Measurements from ENCODE around the gene EIF3D. TPM values are rescaled to one million over a fixed set of nuclear protein-coding genes. Genes with fewer than 3 reads are reported as not detected.

Gene EIF3D
- total RNA-seq, 1 experiment from 2014 or later = 351 TPM

DNA sequence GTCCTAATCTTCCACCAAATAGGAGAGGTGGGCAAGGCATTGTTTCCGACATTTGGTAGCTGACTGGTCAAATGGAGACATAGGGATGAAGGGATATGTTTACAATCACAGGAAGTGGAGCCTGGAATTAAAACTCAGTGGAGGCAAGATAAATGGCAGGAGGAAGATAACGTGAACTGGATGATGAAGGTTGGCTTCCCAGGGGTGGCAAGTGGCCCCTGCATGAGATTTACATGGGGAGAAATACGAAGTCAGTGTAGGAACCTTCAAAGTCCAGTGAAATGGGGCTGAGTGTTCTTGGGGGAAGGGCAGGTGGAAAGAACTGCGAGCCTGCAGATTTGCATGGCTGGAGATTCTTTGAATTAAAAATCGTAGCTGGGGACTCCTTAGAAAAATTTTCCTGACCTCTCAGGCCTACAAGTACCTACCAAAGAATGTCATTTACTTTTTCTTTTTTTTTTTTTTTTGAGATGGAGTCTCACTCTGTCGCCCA, 21.4 kb downstream of the EIF3D start:
- peaks cover 15% of the 10 kb centered on the region for H3K4me1 ChIP-seq (replicated peaks)
- H3K27me3 ChIP-seq (replicated peaks) = no peaks in the 10 kb centered on the region
- H3K27ac ChIP-seq = no peak overlapping the region
- no peak overlapping the region for H3K4me3 ChIP-seq
- peaks cover 29% of the 10 kb centered on the region for H3K36me3 ChIP-seq
- DNase-seq (ENCODE audit: low read depth in 1 of 2, low spot score in 2 of 2) = no peak
- peaks cover 9% of the 10 kb centered on the region for H3K9me3 ChIP-seq (replicated peaks)

DNA sequence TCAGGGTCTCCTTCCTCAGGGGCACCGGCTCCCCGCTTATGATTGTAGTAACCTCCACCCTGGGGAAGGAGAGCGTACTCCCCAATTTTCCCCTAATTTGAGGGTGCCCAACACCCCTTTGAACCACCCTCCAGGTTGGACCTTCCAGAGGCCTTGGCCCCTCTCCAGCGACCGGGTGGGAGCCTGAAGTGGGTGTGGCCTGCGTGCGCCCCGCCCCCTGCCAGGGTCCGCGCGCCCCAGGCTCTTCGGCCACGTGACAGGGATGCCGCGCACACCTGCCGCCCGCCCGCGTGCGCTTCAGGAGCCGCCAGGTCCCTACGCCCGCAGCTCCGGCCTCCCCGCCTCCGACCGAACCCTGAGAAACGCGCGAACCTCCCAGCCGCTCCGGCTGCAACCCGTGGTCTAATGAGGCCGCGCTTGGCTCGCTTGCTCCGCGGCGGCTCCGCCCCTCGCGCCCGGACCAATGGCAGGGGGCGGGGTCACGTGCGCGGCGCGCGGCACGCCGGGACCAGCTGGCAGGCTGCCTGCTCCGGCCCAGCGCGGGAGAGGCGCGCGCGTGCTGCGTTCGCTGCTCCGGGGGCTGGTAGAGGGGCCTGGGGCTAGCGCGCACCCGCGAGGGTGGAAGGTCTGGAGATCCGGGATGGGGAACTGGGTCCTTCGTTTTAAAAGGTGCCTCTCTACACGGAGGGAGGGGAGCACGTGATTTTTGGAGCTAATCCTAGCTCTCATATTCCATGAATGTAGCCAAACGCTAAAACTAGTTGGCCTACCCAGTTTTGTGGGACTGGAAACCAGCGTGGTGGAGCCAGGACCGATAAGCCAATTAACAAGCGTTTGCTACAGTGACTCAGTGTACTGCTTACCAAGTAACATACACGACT, 22.1 kb downstream of the EIF3D start, which contains the start of gene FOXRED2:
Gene FOXRED2 (minus strand): TSS at position 404 of the 881 bp plus-strand sequence. CDS start 618 bp downstream, outside the sequence.
- no peaks in the 10 kb centered on the region for H3K27me3 ChIP-seq (replicated peaks)
- peak within 1 kb of the TSS; percentile 46 for H3K4me3 ChIP-seq
- peaks cover 22% of the 10 kb centered on the region for H3K36me3 ChIP-seq
- H3K4me1 ChIP-seq (replicated peaks) = peaks cover 15% of the 10 kb centered on the region
- peaks cover 9% of the 10 kb centered on the region for H3K9me3 ChIP-seq (replicated peaks)
- DNase-seq (ENCODE audit: low read depth in 1 of 2, low spot score in 2 of 2) = peak; percentile 79 to 82
- H3K27ac ChIP-seq = no peak within 1 kb of the TSS

DNA sequence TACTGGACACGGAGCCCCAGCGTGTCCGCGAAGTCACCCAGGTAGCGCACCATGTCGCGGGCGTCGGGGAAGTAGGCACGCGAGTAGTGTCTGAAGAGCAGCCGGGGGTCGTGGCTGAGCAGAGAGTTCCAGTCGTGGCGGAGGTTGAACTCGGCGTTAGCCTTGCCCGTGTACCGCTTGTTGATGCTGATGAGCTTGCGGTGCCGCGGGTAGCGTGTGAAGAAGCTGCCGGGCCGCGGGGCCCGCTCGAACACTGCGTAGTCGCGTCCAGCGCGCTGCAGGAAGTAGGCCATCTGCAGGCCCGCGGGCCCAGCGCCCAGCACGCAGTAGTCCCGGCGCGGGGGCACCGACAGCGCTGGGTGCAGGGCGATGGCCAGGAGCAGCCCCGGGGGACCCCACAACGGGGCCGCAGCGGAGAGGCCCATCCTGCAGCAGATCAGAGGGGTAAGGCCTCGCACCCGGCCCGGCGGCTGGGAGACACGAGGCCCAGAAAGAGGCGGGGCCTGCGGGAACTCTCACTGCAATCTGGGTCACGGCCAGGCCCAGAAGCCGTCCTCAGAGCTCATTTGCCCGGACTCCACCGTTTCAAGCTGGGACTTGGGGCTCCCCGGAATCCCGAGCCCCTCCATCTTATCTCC, 22.8 kb downstream of the EIF3D start:
- Histone ChIP-seq H3K36me3 (peaks cover 14% of the 10 kb centered on the region), H3K4me3 (peak overlapping the region; percentile 46), H3K27ac (no peak overlapping the region), H3K4me1 (replicated peaks) (peaks cover 15% of the 10 kb centered on the region), H3K9me3 (replicated peaks) (peaks cover 9% of the 10 kb centered on the region), H3K27me3 (replicated peaks) (no peaks in the 10 kb centered on the region)
- no peak for DNase-seq (ENCODE audit: low read depth in 1 of 2, low spot score in 2 of 2)

DNA sequence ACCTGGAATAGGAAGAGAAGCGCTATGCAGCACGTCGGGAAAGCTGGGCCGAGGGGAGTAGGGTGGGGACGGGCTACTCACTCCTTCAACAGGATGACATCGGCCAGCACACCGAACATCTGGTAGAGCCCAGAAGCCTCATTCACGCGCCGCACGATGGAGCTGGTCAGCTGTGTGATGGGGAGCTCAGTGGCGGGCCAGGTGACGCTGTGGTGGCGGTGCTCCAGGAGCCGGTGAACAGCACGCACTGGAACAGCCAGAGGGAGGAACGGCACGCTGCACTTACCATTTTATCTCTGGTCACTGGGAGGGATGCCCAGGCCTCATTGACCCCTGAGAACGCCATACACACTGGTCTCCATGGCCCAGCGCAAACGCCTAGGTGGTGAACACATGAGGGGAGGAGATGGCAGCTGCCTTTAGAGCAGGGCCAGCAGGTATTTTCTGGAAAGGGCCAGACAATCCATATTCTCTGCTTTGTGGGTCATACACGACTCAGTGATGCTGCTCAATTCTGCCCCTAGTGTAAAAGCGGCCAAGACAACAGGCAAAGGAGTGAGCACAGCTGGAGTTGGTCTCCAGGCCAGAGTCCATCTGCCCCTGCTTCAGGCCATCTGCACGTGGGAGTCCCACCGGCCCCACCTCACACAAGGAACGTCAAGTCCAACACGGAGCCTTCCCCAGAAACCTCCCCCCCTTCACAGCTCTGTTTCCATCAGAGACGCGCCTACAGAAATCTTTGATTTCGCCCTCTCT, 30.9 kb downstream of the EIF3D start:
- no peak overlapping the region for H3K27ac ChIP-seq
- H3K4me3 ChIP-seq = no peak overlapping the region
- no peak for DNase-seq (ENCODE audit: low read depth in 1 of 2, low spot score in 2 of 2)
- H3K27me3 ChIP-seq (replicated peaks) = no peaks in the 10 kb centered on the region
- H3K4me1 ChIP-seq (replicated peaks) = no peaks in the 10 kb centered on the region
- no peaks in the 10 kb centered on the region; the same call in 1 of the 2 replicates for H3K9me3 ChIP-seq (replicated peaks)
- peaks cover 4% of the 10 kb centered on the region; the same call in 1 of the 2 replicates for H3K36me3 ChIP-seq

DNA sequence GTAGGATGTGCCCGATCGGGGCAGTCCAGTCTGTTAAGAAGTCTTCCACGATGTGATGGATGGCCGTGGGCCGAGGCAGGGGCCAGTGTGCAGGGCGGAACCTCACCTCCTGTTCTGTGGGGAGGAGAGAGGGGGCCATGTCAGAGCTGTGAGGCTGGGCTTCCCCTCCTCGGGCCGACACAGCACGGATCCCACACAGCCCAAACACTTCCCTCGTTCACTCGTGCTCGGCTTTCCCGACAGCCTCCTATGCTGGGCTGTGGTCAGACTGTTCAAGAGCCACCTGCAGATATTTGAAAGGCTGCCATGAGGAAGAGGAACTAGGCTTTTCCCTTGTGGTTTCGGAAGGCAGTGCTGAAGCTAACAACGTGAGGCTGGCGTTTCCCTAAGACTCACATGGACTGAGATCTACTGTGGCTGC, 35.3 kb downstream of the EIF3D start:
- no peak overlapping the region for H3K4me3 ChIP-seq
- H3K36me3 ChIP-seq = peaks cover 11% of the 10 kb centered on the region
- no peak overlapping the region for H3K27ac ChIP-seq
- no peaks in the 10 kb centered on the region for H3K27me3 ChIP-seq (replicated peaks)
- no peak for DNase-seq (ENCODE audit: low read depth in 1 of 2, low spot score in 2 of 2)
- 0 out of 2 replicates have a peak, but pooled peaks cover 3% of the 10 kb centered on the region for H3K4me1 ChIP-seq (replicated peaks)
- no peaks in the 10 kb centered on the region; the same call in 1 of the 2 replicates for H3K9me3 ChIP-seq (replicated peaks)

DNA sequence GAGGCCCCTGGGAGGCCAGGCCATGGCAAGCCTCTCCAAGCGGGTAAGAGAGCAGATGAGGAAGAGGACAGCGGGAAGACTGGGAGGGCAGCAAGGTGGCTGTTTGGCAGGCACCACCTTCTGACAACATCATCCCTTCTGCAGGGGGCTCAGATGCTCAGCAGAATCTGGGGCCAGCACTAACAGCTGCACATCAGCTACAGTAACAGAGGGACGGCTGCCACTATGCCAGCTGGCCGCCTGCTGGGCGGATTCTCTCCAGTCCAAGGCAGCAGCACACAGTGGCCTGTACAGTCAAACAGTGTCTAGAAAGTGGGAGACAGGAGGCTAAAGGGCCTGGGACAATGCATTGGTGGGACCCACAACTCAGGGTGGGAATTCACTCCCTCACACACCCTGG, 36.9 kb downstream of the EIF3D start:
- Histone ChIP-seq H3K9me3 (replicated peaks) (no peaks in the 10 kb centered on the region; the same call in 1 of the 2 replicates), H3K4me1 (replicated peaks) (0 out of 2 replicates have a peak, but pooled peaks cover 3% of the 10 kb centered on the region), H3K4me3 (no peak overlapping the region), H3K27ac (no peak overlapping the region), H3K36me3 (peaks cover 11% of the 10 kb centered on the region), H3K27me3 (replicated peaks) (no peaks in the 10 kb centered on the region)
- no peak for DNase-seq (ENCODE audit: low read depth in 1 of 2, low spot score in 2 of 2)

DNA sequence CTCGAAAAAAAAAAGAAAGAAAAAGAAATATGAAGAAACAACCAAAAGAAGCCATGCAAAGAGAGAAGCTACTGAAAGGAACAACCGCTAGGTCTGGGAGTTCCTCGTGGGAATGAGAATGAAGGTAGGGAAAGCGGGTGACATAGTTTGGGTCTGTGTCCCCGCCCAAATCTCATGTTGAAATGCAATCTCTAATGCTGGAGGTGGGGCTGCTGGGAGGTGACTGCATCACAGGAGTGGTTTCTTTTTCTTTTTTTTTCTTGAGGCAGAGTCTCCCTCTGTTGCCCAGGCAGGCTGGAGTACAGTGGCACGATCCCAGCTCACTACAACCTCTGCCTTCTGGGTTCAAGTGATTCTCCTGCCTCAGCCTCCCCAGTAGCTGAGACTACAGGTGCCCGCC, 37.8 kb downstream of the EIF3D start:
- H3K36me3 ChIP-seq = peaks cover 11% of the 10 kb centered on the region
- H3K9me3 ChIP-seq (replicated peaks) = no peaks in the 10 kb centered on the region; the same call in 1 of the 2 replicates
- H3K4me3 ChIP-seq = no peak overlapping the region
- no peak overlapping the region for H3K27ac ChIP-seq
- DNase-seq (ENCODE audit: low read depth in 1 of 2, low spot score in 2 of 2) = no peak
- no peaks in the 10 kb centered on the region for H3K27me3 ChIP-seq (replicated peaks)
- H3K4me1 ChIP-seq (replicated peaks) = 0 out of 2 replicates have a peak, but pooled peaks cover 3% of the 10 kb centered on the region

DNA sequence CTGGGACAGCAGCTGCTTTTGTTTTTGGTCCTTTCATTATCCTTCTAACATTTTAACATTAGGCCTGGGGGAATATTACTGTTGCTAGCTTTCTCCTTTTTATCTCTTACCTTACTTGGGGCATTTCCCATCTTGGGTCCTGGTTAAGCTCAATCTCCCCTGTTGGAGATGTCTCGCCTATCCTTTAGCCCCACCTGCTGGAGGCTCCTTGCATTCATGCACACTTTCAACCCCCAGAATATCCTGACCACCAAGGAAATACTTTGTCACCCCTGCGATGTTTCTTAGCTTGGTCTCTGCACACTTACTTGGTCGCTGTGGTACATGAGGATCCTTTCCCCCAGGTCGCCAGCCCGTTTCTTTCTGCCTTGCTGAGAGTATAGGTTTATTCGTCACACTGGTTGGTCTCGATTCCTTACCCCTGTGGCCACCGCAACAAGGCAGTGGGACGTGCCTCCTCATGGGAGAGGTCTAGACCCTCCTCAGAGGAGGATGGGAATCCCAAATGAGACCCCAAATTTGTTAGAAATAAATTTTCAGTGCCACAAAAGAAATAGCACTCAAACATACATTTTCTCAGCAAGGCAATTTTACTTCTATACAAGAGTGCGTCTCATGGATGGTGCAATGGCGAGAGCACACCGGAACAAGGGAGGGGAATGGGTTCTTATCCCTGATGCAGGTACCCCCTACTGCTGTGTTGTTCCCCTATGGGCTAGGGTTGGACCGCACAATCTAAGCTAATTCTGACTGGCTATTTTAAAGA, 42.2 kb downstream of the EIF3D start:
- DNase-seq (ENCODE audit: low read depth in 1 of 2, low spot score in 2 of 2) = peak; percentile 60 to 80
- no peaks in the 10 kb centered on the region for H3K27me3 ChIP-seq (replicated peaks)
- H3K27ac ChIP-seq = no peak overlapping the region
- H3K9me3 ChIP-seq (replicated peaks) = no peaks in the 10 kb centered on the region; the same call in 1 of the 2 replicates
- H3K4me1 ChIP-seq (replicated peaks) = peaks cover 5% of the 10 kb centered on the region
- no peak overlapping the region for H3K4me3 ChIP-seq
- peaks cover 6% of the 10 kb centered on the region for H3K36me3 ChIP-seq

DNA sequence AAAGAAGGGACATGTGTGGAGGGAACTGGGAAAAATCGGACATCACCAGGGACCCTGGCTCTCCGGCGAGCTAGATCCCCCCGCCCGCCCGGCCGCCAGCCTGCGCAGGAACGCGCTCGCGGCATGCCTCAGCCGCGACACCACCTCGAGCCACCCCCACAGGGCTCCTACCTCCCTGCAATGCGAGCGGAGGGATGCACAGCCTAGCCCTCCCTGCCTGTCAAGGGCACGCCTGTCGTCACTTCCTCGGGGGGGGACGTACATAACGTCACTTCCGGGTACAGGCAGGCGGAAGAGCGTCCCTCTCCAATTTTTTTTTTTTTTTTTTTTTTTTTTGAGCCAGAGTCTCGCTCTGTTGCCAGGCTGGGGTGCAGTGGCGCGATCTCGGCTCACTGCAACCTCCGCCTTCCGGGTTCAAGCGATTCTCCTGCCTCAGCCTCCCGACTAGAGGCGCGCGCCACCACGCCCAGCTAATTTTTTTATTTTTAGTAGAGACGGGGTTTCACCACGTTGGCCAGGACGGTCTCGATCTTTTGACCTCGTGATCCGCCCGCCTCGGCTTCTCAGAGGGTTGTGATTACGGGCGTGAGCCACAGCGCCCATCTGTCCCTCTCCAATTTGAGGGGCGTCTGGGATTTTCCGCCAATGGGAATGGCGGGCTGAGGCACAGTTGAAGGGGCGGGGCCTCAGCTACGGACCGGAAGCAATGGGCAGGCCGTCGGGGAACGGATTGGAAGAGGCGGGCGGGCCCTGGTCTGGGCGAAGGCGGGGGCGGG, 47.4 kb downstream of the EIF3D start, which contains the start of gene TXN2:
Gene TXN2 (minus strand): TSS at position 248 of the 776 bp plus-strand sequence. CDS start 803 bp downstream, outside the sequence.
- peak within 1 kb of the TSS; percentile 100 for H3K27ac ChIP-seq
- H3K4me3 ChIP-seq = peak within 1 kb of the TSS; percentile 80
- DNase-seq (ENCODE audit: low read depth in 1 of 2, low spot score in 2 of 2) = peak; percentile 97 to 98
- H3K9me3 ChIP-seq (replicated peaks) = no peaks in the 10 kb centered on the region
- no peaks in the 10 kb centered on the region for H3K27me3 ChIP-seq (replicated peaks)
- peaks cover 36% of the 10 kb centered on the region for H3K36me3 ChIP-seq
- H3K4me1 ChIP-seq (replicated peaks) = peaks cover 16% of the 10 kb centered on the region

DNA sequence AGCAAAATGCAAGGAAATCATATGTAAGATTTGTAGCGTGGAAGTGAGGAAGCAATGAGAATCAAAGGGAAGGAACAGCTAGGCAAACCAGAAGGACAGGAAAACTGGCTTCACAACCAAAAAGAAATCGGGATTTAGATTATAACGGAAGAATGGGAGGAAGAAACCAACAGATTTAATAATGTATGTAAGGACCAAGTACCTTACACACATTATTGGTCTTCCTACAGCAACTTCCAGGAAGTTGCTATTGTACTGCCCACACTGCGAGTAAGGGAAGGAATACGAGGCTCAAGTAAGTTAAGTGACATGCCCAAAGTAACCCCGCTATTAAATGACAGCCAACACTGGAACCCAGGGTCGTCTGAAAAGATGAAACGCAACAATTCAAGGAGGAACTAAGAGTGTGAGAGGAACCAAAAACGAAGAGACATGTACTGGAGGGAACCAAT, 48.0 kb downstream of the EIF3D start:
- no peak for DNase-seq (ENCODE audit: low read depth in 1 of 2, low spot score in 2 of 2)
- Histone ChIP-seq H3K36me3 (peaks cover 42% of the 10 kb centered on the region), H3K4me1 (replicated peaks) (peaks cover 16% of the 10 kb centered on the region), H3K27me3 (replicated peaks) (no peaks in the 10 kb centered on the region), H3K9me3 (replicated peaks) (no peaks in the 10 kb centered on the region), H3K4me3 (peak overlapping the region; percentile 80), H3K27ac (peak overlapping the region; percentile 100)

DNA sequence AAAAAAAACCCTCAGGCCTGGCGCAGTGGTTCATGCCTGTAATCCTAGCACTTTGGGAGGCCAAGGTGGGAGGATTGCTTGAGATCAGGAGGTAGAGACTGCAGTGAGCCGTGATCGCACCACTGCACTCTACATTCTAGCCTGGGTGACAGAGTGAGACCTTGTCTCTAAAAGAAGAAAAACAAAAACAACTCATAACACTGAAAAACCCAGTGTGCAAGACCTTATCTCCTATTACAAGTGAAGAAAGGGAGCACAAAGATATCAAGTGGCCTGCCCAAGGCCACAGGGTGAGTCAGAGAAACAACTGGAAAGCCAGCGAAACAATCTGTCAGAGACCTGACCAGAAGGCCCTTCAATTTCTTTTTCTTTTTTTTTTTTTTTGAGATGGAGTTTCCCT, 50.0 kb downstream of the EIF3D start:
- Histone ChIP-seq H3K36me3 (peaks cover 62% of the 10 kb centered on the region), H3K27ac (no peak overlapping the region)
- DNase-seq (ENCODE audit: low read depth in 1 of 2, low spot score in 2 of 2) = no peak

DNA sequence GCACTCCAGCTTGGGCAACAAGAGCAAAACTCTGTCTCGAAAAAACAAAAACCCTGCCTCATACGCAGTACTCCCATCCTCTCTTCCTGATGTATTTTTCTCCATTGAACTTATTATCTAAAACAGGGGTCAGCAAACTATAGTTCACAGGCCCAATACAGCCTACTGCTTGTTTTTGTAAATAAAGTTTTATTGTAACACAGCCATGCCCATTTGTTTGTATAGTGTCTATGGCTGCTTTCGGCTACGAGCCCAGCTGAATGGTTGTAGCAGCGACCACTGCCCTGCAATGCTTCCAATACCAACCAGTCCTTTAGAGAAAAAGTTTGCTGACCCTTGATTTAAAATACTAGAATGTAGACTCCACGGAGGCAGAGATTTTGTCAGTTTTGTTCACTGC, 53.6 kb downstream of the EIF3D start:
- Histone ChIP-seq H3K27ac (no peak overlapping the region), H3K36me3 (peaks cover 90% of the 10 kb centered on the region), H3K4me3 (no peak overlapping the region), H3K9me3 (replicated peaks) (no peaks in the 10 kb centered on the region), H3K27me3 (replicated peaks) (no peaks in the 10 kb centered on the region), H3K4me1 (replicated peaks) (peaks cover 29% of the 10 kb centered on the region)
- DNase-seq (ENCODE audit: low read depth in 1 of 2, low spot score in 2 of 2) = no peak

More for the DNA sequence above, 50.0 kb downstream of the EIF3D start:
- no peaks in the 10 kb centered on the region for H3K27me3 ChIP-seq (replicated peaks)
- H3K9me3 ChIP-seq (replicated peaks) = no peaks in the 10 kb centered on the region
- H3K4me1 ChIP-seq (replicated peaks) = peaks cover 16% of the 10 kb centered on the region
- no peak overlapping the region for H3K4me3 ChIP-seq
